PC-3 (cell line): ENCODE data around the gene DCP2. TPM values are rescaled to one million over a fixed set of nuclear protein-coding genes. Genes with fewer than 3 reads are reported as not detected.

Experiments used
- ATAC-seq: fragments of 200-7000 bp; cut with Tn5 transposase; 2 replicates; pipeline ENCODE4 v1.9.1; 2020; ENCODE audit warnings: mild to moderate bottlenecking, moderate library complexity
- BruUV-seq: library from RNA; stranded (reverse); fragments of 400-500 nt; replicated peaks from 2 replicates; lab custom pipeline; 2021; lab: Mats Ljungman, UMichigan
- CTCF ChIA-PET: fragments of 300-600 bp; sonication (Branson Sonifier 250); formaldehyde crosslinking; loops from one replicate; lab custom pipeline; 2022; ENCODE audit warnings: antibody characterized with exemption; lab: Charles Lee
- POLR2A ChIA-PET: fragments of 300-600 bp; sonication (Branson Sonifier 250); formaldehyde crosslinking; loops from one replicate; lab custom pipeline; 2022; ENCODE audit warnings: antibody characterized with exemption; ENCODE audit not compliant: unreplicated experiment; lab: Charles Lee
- DNase-seq: peaks from one replicate; pipeline ENCODE4 v3.0.0-alpha.2; 2015
- H2AFZ ChIP-seq: fragments of 300-600 bp; sonication (generic); 2 replicates; pipeline ENCODE4 v1.6.0; 2016; ENCODE audit warnings: antibody characterized with exemption, low read length
- H3F3A ChIP-seq: fragments of 300-600 bp; sonication (generic); one replicate; pipeline ENCODE4 v1.6.0; 2017; ENCODE audit warnings: antibody characterized with exemption, low read length, control low read depth, mild to moderate bottlenecking; ENCODE audit not compliant: unreplicated experiment
- H3K27ac ChIP-seq: fragments of 300-600 bp; sonication (generic); 2 replicates; pipeline ENCODE4 v1.5.1; 2016; ENCODE audit warnings: mild to moderate bottlenecking, low read length
- H3K27me3 ChIP-seq: fragments of 300-600 bp; sonication (generic); 2 replicates; pipeline ENCODE4 v1.6.1; 2016; ENCODE audit warnings: low read length, mixed read lengths
- H3K36me3 ChIP-seq: fragments of 300-600 bp; sonication (generic); 2 replicates; pipeline ENCODE4 v1.6.1; 2016; ENCODE audit warnings: low read depth, mixed run types, low read length, mixed read lengths
- H3K4me1 ChIP-seq: fragments of 300-600 bp; sonication (generic); 2 replicates; pipeline ENCODE4 v1.5.1; 2016; ENCODE audit warnings: low read length; ENCODE audit not compliant: insufficient read depth
- H3K4me2 ChIP-seq: fragments of 300-600 bp; sonication (generic); 2 replicates; pipeline ENCODE4 v1.6.0; 2016; ENCODE audit warnings: low read length
- H3K4me3 ChIP-seq: fragments of 300-600 bp; sonication (generic); 2 replicates; pipeline ENCODE4 v1.5.1; 2016; ENCODE audit warnings: mild to moderate bottlenecking, low read length, mixed read lengths
- H3K79me2 ChIP-seq: fragments of 300-600 bp; sonication (generic); 2 replicates; pipeline ENCODE4 v1.6.1; 2017; ENCODE audit warnings: low read length, mixed read lengths
- H3K9ac ChIP-seq: fragments of 300-600 bp; sonication (generic); 2 replicates; pipeline ENCODE4 v1.6.0; 2016; ENCODE audit warnings: mild to moderate bottlenecking, low read length
- H3K9me2 ChIP-seq: fragments of 300-600 bp; sonication (generic); replicated peaks from 2 replicates; pipeline ENCODE4 v1.6.1; 2016; ENCODE audit warnings: mixed run types, low read length, mixed read lengths
- H3K9me3 ChIP-seq: fragments of 300-600 bp; sonication (generic); 2 replicates; pipeline ENCODE4 v1.6.1; 2016; ENCODE audit warnings: low read length, mixed read lengths
- H4K20me1 ChIP-seq: fragments of 300-600 bp; sonication (generic); 2 replicates; pipeline ENCODE4 v1.6.1; 2016; ENCODE audit warnings: low read length, mixed read lengths
- CTCF ChIP-seq: fragments of 300-600 bp; sonication (generic); conservative IDR thresholded peaks from 2 replicates; pipeline ENCODE4 v1.5.1; 2017; ENCODE audit warnings: antibody characterized with exemption, low read depth, mild to moderate bottlenecking, low read length
- EZH2 ChIP-seq: fragments of 300-600 bp; sonication (generic); IDR thresholded peaks from one replicate; pipeline ENCODE4 v1.6.1; 2017; ENCODE audit warnings: antibody characterized with exemption, mild to moderate bottlenecking, low read length; ENCODE audit not compliant: unreplicated experiment
- EZH2phosphoT487 ChIP-seq: fragments of 300-600 bp; sonication (generic); IDR thresholded peaks from 2 replicates; pipeline ENCODE4 v1.6.1; 2018; ENCODE audit warnings: mild to moderate bottlenecking, antibody characterized with exemption, low read length, borderline replicate concordance
- intact Hi-C: fragments of 100-400 bp; cut with micrococcal nuclease; formaldehyde crosslinking; loops from 2 replicates; pipeline ENCODE4 v1.9.0; 2023
- total RNA-seq: library from RNA; depleted of rRNA; stranded (reverse); fragments of >200 nt; gene quantifications from 2 replicates; pipeline ENCODE4 v1.2.3, GENCODE V29; 2014

Gene DCP2
- total RNA-seq, 1 experiment from 2014 or later, result 33.6 TPM

- BruUV-seq, result no TSS peak
- TF ChIP-seq CTCF, result no peak
- no peak for TF ChIP-seq EZH2
- no peak for TF ChIP-seq EZH2phosphoT487
- no peaks in the 10 kb centered on the region for H3K9me2 ChIP-seq
- no peak overlapping the region for H3K9ac ChIP-seq
- H3K4me3 ChIP-seq, result no peak overlapping the region
- CTCF ChIA-PET, result no interaction called here
- H3K27ac ChIP-seq, result no peak overlapping the region
- ATAC-seq (no peak), DNase-seq (no peak)
- H3K27me3 ChIP-seq, result no peaks in the 10 kb centered on the region
- POLR2A ChIA-PET, result no interaction called here
- H3K79me2 ChIP-seq, result no peaks in the 10 kb centered on the region
- H3F3A ChIP-seq, result no peaks in the 10 kb centered on the region
- H3K4me2 ChIP-seq, result no peak overlapping the region
- H3K4me1 ChIP-seq, result no peaks in the 10 kb centered on the region
- no peak overlapping the region for H2AFZ ChIP-seq
- peaks cover 5% of the 10 kb centered on the region; the same call in 1 of the 2 replicates for H3K36me3 ChIP-seq
- H4K20me1 ChIP-seq, result no peaks in the 10 kb centered on the region
- no peaks in the 10 kb centered on the region for H3K9me3 ChIP-seq
- intact Hi-C loops, result no loop called here
Observed at GRCh38 chr5:113029614-113030013, 53.0 kb downstream of the DCP2 start.

- H3K4me1 ChIP-seq, result no peaks in the 10 kb centered on the region
- DNase-seq, result no peak
- H3K4me3 ChIP-seq, result no peak overlapping the region
- no TSS peak for BruUV-seq
- no peaks in the 10 kb centered on the region for H3K9me3 ChIP-seq
- intact Hi-C loops, result no loop called here
- no peak overlapping the region for H3K27ac ChIP-seq
- TF ChIP-seq EZH2, result no peak
- no peak for TF ChIP-seq CTCF
- no peak for TF ChIP-seq EZH2phosphoT487
- H3K27me3 ChIP-seq, result no peaks in the 10 kb centered on the region
- ChIA-PET CTCF (no interaction called here), POLR2A (no interaction called here)
- H3K36me3 ChIP-seq, result peaks cover 5% of the 10 kb centered on the region; the same call in 1 of the 2 replicates
- no peaks in the 10 kb centered on the region for H3F3A ChIP-seq
- no peaks in the 10 kb centered on the region for H3K9me2 ChIP-seq
- no peak overlapping the region for H3K4me2 ChIP-seq
- no peaks in the 10 kb centered on the region for H4K20me1 ChIP-seq
- H2AFZ ChIP-seq, result no peak overlapping the region
- H3K9ac ChIP-seq, result no peak overlapping the region
- no peaks in the 10 kb centered on the region for H3K79me2 ChIP-seq
- no peak for ATAC-seq
Observed at GRCh38 chr5:113031104-113031503, 54.5 kb downstream of the DCP2 start.

- no peaks in the 10 kb centered on the region for H3K79me2 ChIP-seq
- no peak for TF ChIP-seq EZH2
- TF ChIP-seq EZH2phosphoT487, result no peak
- TF ChIP-seq CTCF, result no peak
Observed at GRCh38 chr5:113031557-113031956, 55.0 kb downstream of the DCP2 start.

More at GRCh38 chr5:113031557-113031956, 55.0 kb downstream of the DCP2 start:
- Histone ChIP-seq H3K27me3 (no peaks in the 10 kb centered on the region), H3K36me3 (peaks cover 5% of the 10 kb centered on the region; the same call in 1 of the 2 replicates), H3K9me2 (no peaks in the 10 kb centered on the region), H3F3A (no peaks in the 10 kb centered on the region), H3K27ac (no peak overlapping the region), H4K20me1 (no peaks in the 10 kb centered on the region), H3K9ac (no peak overlapping the region), H3K9me3 (no peaks in the 10 kb centered on the region), H3K4me2 (no peak overlapping the region), H3K4me1 (no peaks in the 10 kb centered on the region), H2AFZ (no peak overlapping the region), H3K4me3 (no peak overlapping the region)
- ChIA-PET CTCF (no interaction called here), POLR2A (no interaction called here)
- intact Hi-C loops, result no loop called here
- no TSS peak for BruUV-seq
- ATAC-seq, result no peak
- no peak for DNase-seq
